Activated naive CD4-positive, alpha-beta T cell treated with anti-CD3 and anti-CD28 coated beads, Interleukin-2, amount 10 ng/mL, durations not matched to agents 7 days and 5 days (primary cell): ENCODE data around the gene IPO11.

Source experiments
- CTCF ChIA-PET: fragments of 350-600 bp; sonication (Branson Sonifier 250); formaldehyde crosslinking; loops from one replicate; lab custom pipeline; 2021; ENCODE audit warnings: antibody characterized with exemption; lab: Charles Lee
- DNase-seq: peaks from one replicate; pipeline ENCODE4 v3.0.0-alpha.2; 2020
- H3K27ac Mint-ChIP-seq: one replicate; pipeline ENCODE4 v1.8.0; 2021; ENCODE audit warnings: mild to moderate bottlenecking, moderate library complexity, mixed read lengths
- H3K27me3 Mint-ChIP-seq: one replicate; pipeline ENCODE4 v1.8.0; 2021; ENCODE audit warnings: mild to moderate bottlenecking, mixed read lengths
- H3K36me3 Mint-ChIP-seq: one replicate; pipeline ENCODE4 v1.8.0; 2021; ENCODE audit warnings: mixed read lengths
- H3K4me1 Mint-ChIP-seq: one replicate; pipeline ENCODE4 v1.8.0; 2021; ENCODE audit warnings: mixed read lengths
- H3K4me3 Mint-ChIP-seq: one replicate; pipeline ENCODE4 v1.8.0; 2021; ENCODE audit warnings: mild to moderate bottlenecking, moderate library complexity, mixed read lengths
- H3K9me3 Mint-ChIP-seq: one replicate; pipeline ENCODE4 v1.8.0; 2021; ENCODE audit warnings: mixed read lengths

Gene IPO11

DNA sequence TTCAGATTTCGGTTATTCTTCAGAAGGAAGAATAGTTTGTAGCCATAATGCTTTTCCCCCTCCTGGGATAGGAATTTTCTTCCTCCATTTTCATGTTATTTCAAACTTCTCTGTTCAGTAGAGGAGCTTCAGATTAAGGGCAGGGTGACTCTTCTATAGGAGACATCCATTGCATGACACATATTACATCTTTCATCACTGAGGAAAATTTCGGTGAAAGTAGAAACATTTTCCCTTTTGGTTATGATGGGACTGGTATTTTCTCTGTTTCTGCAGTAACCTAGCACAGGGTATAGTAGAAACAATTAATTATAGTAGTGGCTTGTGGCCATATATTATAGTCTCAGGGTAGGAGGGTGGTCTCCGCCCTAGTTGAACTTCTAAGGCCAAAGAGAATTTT lies 1.1 kb downstream of the IPO11 start:
- Mint-ChIP-seq H3K36me3 (peaks cover 2% of the 10 kb centered on the region), H3K9me3 (no peaks in the 10 kb centered on the region), H3K4me3 (peak overlapping the region; percentile 86), H3K27ac (peak overlapping the region; percentile 90), H3K27me3 (peaks cover 4% of the 10 kb centered on the region), H3K4me1 (peaks cover 38% of the 10 kb centered on the region)
- CTCF ChIA-PET = no interaction called here
- DNase-seq = no peak

- Mint-ChIP-seq H3K9me3 (no peaks in the 10 kb centered on the region), H3K4me1 (peaks cover 21% of the 10 kb centered on the region), H3K27me3 (no peaks in the 10 kb centered on the region), H3K4me3 (no peak overlapping the region), H3K36me3 (peaks cover 2% of the 10 kb centered on the region), H3K27ac (no peak overlapping the region)
- CTCF ChIA-PET = interaction anchor here (0.8 to 1.4 kb wide), 2 partner anchors 41 to 194 kb away, joined by 3 to 4 read pairs; no protein-coding TSS in a partner anchor
- DNase-seq = no peak
These were observed 6.0 kb downstream of the IPO11 start for GRCh38 chr5:62418462-62419076.

GRCh38 chr5:62419609-62420008 lies 7.0 kb downstream of the IPO11 start:
- Mint-ChIP-seq H3K4me1 (peaks cover 11% of the 10 kb centered on the region), H3K36me3 (peaks cover 2% of the 10 kb centered on the region), H3K27me3 (no peaks in the 10 kb centered on the region), H3K27ac (no peak overlapping the region), H3K9me3 (no peaks in the 10 kb centered on the region), H3K4me3 (no peak overlapping the region)
- CTCF ChIA-PET = interaction anchor here (1.4 kb wide), 1 partner anchor 195 kb away, joined by 4 read pairs; no protein-coding TSS in a partner anchor
- no peak for DNase-seq

DNA sequence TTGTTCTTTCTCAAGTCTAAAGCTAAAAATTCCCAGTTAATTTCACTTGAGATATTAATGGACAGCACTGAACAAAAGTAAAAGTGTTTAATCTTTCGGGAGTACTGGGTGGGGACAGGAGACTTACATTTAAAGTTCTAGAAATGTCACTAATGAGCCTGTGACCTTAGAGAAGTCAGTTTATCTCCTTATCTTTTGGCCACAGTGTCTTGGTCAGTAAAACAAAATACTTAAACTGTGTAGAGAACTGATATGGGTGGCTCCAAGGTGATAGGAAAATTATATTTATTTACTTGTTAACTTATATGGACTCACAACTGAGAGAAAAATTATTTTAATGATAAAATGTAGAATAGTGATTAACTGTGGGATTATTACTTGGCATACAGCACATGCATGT lies 8.9 kb downstream of the IPO11 start:
- Mint-ChIP-seq H3K27me3 (no peaks in the 10 kb centered on the region), H3K36me3 (peaks cover 4% of the 10 kb centered on the region), H3K4me3 (no peak overlapping the region), H3K9me3 (no peaks in the 10 kb centered on the region), H3K4me1 (peaks cover 3% of the 10 kb centered on the region), H3K27ac (no peak overlapping the region)
- CTCF ChIA-PET = interaction anchor here (1.0 kb wide), 1 partner anchor 37 kb away, joined by 3 read pairs; no protein-coding TSS in a partner anchor
- DNase-seq = no peak

DNA sequence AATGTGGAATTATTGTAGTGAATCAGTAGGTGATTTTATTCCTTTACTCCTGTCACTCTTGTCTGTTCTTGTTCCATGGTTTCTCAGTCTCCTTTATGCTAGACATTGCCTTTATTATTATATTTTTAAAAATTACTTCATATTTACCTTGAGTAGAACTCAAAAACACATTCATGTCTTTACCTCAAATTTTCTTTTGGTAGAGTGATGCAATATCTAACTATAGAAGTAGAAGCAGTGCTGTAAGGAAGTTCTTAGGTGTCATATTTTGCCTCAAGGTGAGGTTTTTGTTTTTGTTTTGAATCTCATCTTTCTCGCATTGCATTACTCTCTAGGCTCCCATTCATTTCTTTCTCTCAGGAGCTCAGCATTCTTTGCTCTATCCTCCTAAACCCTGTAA lies 12.2 kb downstream of the IPO11 start:
- Mint-ChIP-seq H3K9me3 (no peaks in the 10 kb centered on the region), H3K27ac (no peak overlapping the region), H3K4me3 (no peak overlapping the region), H3K4me1 (no peaks in the 10 kb centered on the region), H3K27me3 (no peaks in the 10 kb centered on the region), H3K36me3 (peaks cover 2% of the 10 kb centered on the region)
- DNase-seq = no peak
- CTCF ChIA-PET = no interaction called here

DNA sequence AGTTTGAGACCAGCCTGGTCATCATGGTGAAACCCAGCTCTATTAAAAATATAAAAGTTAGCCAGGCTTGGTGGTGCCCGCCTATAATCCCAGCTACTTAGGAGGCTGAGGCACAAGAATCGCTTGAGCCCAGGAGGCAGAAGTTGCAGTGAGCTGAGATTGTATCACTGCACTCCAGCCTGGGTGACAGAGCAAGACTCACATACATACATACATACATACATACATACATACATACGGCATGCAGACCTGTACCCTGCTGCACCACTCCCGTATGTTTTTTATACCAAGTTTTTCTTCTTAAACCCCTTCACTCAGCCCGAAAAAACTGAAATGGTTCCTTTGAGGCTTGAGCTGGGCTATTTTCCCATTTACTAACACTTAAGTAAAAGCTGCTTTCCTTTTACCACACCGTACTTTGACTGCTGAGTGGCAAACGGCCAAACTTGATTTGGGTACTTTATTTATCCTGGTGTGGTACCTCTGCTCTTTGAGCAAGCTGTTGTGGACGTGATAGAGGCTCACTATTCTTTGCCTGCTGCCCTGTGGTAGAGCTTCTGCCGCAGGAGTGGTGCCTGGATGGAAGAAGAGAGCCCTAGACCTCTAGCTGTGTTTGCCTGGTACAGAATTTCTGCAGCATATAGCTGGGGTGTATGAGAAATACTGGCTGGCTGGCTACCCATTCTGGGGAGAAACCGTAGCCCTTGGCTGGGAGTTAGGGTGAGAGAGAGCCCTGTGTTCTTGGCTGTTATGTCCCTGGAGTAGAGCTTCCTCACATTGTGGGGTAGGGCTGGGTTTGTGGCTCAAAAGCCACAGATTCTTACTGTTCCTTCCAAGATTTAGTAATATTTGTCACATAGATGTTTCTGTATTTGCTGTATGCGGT lies 19.4 kb downstream of the IPO11 start:
- H3K27ac Mint-ChIP-seq = no peak overlapping the region
- no peaks in the 10 kb centered on the region for H3K27me3 Mint-ChIP-seq
- no peak for DNase-seq
- no peaks in the 10 kb centered on the region for H3K36me3 Mint-ChIP-seq
- H3K4me1 Mint-ChIP-seq = peaks cover 2% of the 10 kb centered on the region
- CTCF ChIA-PET = interaction anchor here (0.9 to 3.0 kb wide), 2 partner anchors 12 to 50 kb away, joined by 3 to 17 read pairs; no protein-coding TSS in a partner anchor
- no peaks in the 10 kb centered on the region for H3K9me3 Mint-ChIP-seq
- H3K4me3 Mint-ChIP-seq = no peak overlapping the region

DNA sequence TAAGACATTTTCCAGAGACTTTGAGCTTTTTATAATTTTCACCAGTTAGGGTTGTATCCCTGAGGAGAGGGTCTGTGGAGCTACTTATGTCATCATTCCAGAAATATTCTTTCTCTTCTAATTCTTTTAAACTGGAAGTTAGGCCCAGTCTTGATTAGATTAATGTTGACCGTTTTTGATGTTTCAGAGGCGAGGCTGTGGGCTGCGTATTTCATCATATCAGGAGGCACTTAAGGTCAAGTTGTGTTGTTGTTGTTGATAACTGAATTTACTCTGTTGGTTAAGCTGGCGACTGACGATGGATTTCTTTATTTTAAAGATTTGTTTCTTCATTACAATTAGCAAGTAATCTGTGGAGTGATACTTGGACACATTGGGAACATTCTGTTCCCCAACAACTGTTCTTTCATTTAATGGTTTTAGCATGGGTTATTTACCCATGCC lies 20.1 kb downstream of the IPO11 start:
- no peaks in the 10 kb centered on the region for H3K9me3 Mint-ChIP-seq
- peaks cover 2% of the 10 kb centered on the region for H3K4me1 Mint-ChIP-seq
- no peak overlapping the region for H3K4me3 Mint-ChIP-seq
- no peak overlapping the region for H3K27ac Mint-ChIP-seq
- DNase-seq = no peak
- no peaks in the 10 kb centered on the region for H3K27me3 Mint-ChIP-seq
- CTCF ChIA-PET = interaction anchor here (3.0 kb wide), 1 partner anchor 11 kb away, joined by 17 read pairs; no protein-coding TSS in a partner anchor
- H3K36me3 Mint-ChIP-seq = no peaks in the 10 kb centered on the region

- Mint-ChIP-seq H3K4me3 (no peak overlapping the region), H3K27me3 (no peaks in the 10 kb centered on the region), H3K4me1 (no peaks in the 10 kb centered on the region), H3K27ac (no peak overlapping the region), H3K36me3 (peaks cover 9% of the 10 kb centered on the region), H3K9me3 (no peaks in the 10 kb centered on the region)
- DNase-seq = no peak
- CTCF ChIA-PET = interaction anchor here (2.0 kb wide), 1 partner anchor 11 kb away, joined by 6 read pairs; no protein-coding TSS in a partner anchor
These were observed 36.0 kb downstream of the IPO11 start for GRCh38 chr5:62448528-62448927.

- CTCF ChIA-PET = interaction anchor here (0.6 to 2.0 kb wide), 3 partner anchors 10 to 540 kb away, joined by 4 to 7 read pairs (median 6); no protein-coding TSS in a partner anchor
- H3K4me1 Mint-ChIP-seq = no peaks in the 10 kb centered on the region
- H3K27ac Mint-ChIP-seq = no peak overlapping the region
- H3K9me3 Mint-ChIP-seq = no peaks in the 10 kb centered on the region
- DNase-seq = no peak
- H3K36me3 Mint-ChIP-seq = peaks cover 9% of the 10 kb centered on the region
- H3K4me3 Mint-ChIP-seq = no peak overlapping the region
- no peaks in the 10 kb centered on the region for H3K27me3 Mint-ChIP-seq
These were observed 37.7 kb downstream of the IPO11 start for GRCh38 chr5:62450259-62450658.

- H3K4me3 Mint-ChIP-seq = no peak overlapping the region
- no peaks in the 10 kb centered on the region for H3K9me3 Mint-ChIP-seq
- no peaks in the 10 kb centered on the region for H3K27me3 Mint-ChIP-seq
- H3K4me1 Mint-ChIP-seq = no peaks in the 10 kb centered on the region
- H3K36me3 Mint-ChIP-seq = peaks cover 3% of the 10 kb centered on the region
- CTCF ChIA-PET = interaction anchor here (1.1 kb wide), 1 partner anchor 26 kb away, joined by 3 read pairs; no protein-coding TSS in a partner anchor
- no peak for DNase-seq
- peak overlapping the region; percentile 51 for H3K27ac Mint-ChIP-seq
These were observed 44.5 kb downstream of the IPO11 start for GRCh38 chr5:62457071-62457470.

- DNase-seq = no peak
These were observed 48.0 kb downstream of the IPO11 start for GRCh38 chr5:62460578-62460983.

DNA sequence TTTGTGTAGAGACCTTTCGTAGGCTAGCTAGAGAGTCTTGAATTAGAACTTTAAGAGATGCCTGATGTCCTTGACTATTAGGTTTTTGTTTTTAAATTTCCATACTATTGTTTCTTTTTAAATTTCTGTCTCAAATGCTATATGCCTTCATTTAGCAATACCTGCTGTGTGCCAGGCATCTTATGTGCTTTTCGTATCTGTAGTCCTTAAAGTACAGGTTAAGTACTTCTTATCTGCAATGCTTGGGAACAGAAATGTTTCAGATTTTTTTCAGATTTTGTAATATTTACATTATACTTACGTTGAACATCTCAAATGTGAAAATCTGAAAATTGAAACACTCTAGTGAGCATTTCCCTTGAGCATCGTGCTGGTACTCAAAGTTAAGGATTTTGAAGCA lies 49.0 kb downstream of the IPO11 start:
- Mint-ChIP-seq H3K9me3 (no peaks in the 10 kb centered on the region), H3K36me3 (peaks cover 3% of the 10 kb centered on the region), H3K4me1 (no peaks in the 10 kb centered on the region), H3K4me3 (no peak overlapping the region), H3K27ac (no peak overlapping the region), H3K27me3 (no peaks in the 10 kb centered on the region)
- DNase-seq = no peak
- CTCF ChIA-PET = interaction anchor here (1.9 to 2.4 kb wide), 3 partner anchors 18 to 318 kb away, joined by 4 to 15 read pairs (median 8); no protein-coding TSS in a partner anchor

More at GRCh38 chr5:62460578-62460983, 48.0 kb downstream of the IPO11 start:
- CTCF ChIA-PET = interaction anchor here (0.6 to 2.4 kb wide), 20 partner anchors 8 to 323 kb away, joined by 3 to 15 read pairs (median 4); no protein-coding TSS in a partner anchor
- Mint-ChIP-seq H3K4me3 (no peak overlapping the region), H3K36me3 (peaks cover 2% of the 10 kb centered on the region), H3K9me3 (no peaks in the 10 kb centered on the region), H3K27ac (no peak overlapping the region), H3K4me1 (no peaks in the 10 kb centered on the region), H3K27me3 (no peaks in the 10 kb centered on the region)

DNA sequence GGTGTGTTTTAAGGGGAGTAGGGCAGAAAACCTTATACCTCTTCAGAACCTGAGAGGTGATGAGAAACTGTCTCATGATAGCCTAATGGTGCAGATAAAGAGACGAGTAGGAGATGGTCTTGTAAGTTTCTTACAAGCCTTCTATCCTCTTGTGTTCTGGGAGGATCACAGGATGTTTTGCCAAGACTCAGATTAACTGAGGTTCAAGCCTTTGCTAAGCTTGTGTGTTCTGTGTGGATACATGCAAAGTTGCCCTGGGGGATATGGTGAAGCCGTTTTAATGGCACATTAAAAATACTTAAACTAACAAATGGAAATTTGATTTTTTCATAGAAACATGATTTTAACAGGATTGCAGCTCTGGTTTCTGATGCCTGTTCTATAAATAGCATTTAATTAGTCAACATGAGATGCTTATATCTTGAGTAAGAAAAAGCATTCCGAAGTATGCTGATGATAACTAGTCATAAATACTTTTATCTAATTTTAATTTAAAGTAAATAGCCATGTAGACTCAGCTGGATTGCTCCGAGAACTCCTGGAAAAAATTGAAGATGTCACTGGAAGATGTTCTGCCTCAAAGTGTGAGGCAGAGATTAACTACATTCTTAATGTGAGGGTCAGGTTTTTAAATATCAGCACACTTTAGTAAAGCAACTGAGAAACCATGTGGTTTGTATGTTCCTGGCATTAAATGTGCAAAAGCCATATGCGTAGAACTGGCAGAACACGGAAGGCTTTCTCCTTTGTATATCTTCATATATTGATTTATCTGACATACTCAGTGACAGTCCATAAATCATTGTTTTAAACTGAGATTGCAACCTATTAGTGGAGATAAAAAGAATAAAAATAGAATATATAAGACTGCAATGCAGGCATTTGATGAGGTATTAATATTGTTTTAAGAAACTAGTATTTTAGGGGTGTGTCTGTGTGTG lies 53.7 kb downstream of the IPO11 start:
- Mint-ChIP-seq H3K27me3 (no peaks in the 10 kb centered on the region), H3K27ac (no peak overlapping the region), H3K36me3 (peaks cover 14% of the 10 kb centered on the region), H3K9me3 (no peaks in the 10 kb centered on the region), H3K4me1 (no peaks in the 10 kb centered on the region), H3K4me3 (no peak overlapping the region)
- CTCF ChIA-PET = interaction anchor here (0.6 kb wide), 1 partner anchor 43 kb away, joined by 3 read pairs; no protein-coding TSS in a partner anchor
- DNase-seq = no peak
